T-helper 17 cell (primary cell): ENCODE measurements around the gene PTPN4. TPM values are rescaled to one million over a fixed set of nuclear protein-coding genes. Genes with fewer than 3 reads are reported as not detected.

Experiments used
- ATAC-seq: fragments of 150-1000 bp; cut with Tn5 transposase; 2 replicates; pipeline ENCODE4 v1.10.0; 2021; ENCODE audit warnings: mild to moderate bottlenecking, moderate library complexity
- DNase-seq, 3 donors: peaks; one replicate each; pipeline versions ENCODE4 v3.0.0 to v3.0.0-alpha.2; 2020 to 2021
- H3K9me3 ChIP-seq: one replicate; pipeline ENCODE4 v1.7.0; 2013; ENCODE audit warnings: low read length, mild to moderate bottlenecking; ENCODE audit not compliant: control insufficient read depth, poor library complexity, severe bottlenecking
- H3K27ac Mint-ChIP-seq: one replicate; pipeline ENCODE4 v1.8.0; 2022; ENCODE audit warnings: mild to moderate bottlenecking, moderate library complexity, mixed read lengths
- H3K27me3 Mint-ChIP-seq: one replicate; pipeline ENCODE4 v1.8.0; 2022; ENCODE audit warnings: mixed read lengths
- H3K36me3 Mint-ChIP-seq: one replicate; pipeline ENCODE4 v1.8.0; 2022; ENCODE audit warnings: low read depth, mixed read lengths
- H3K4me1 Mint-ChIP-seq: one replicate; pipeline ENCODE4 v1.8.0; 2022; ENCODE audit warnings: mild to moderate bottlenecking, mixed read lengths
- H3K4me3 Mint-ChIP-seq: one replicate; pipeline ENCODE4 v1.8.0; 2022; ENCODE audit warnings: mild to moderate bottlenecking, moderate library complexity, mixed read lengths
- total RNA-seq, 4 donors: library from RNA in 2 of 4; stranded (reverse) in 2 of 4; gene quantifications; one replicate each; pipeline ENCODE4 v1.2.3 and lab custom pipeline; 2022 to 2026

PTPN4 gene
- total RNA-seq, 2 donors from 2014 or later, result 128 to 149 TPM

DNA sequence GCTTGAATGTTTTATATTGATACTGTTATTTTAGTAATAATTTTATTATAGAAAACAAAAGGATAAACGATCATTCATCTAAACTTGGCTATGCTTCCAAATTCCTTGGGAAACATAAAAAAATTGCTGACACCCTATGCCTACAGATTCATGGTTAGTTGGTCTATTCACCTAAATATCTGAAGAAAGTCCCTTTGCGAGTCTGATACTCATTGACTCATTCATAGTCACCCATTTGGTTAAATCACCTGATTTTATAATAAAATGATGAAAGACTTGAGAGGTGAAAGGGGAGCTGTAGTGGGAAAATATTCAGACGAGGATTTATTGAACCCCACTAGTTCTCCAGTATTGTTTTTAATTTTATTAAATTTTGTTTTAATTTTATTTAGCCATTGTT lies 112.0 kb downstream of the PTPN4 start:
- no peak overlapping the region for H3K27ac Mint-ChIP-seq

DNA sequence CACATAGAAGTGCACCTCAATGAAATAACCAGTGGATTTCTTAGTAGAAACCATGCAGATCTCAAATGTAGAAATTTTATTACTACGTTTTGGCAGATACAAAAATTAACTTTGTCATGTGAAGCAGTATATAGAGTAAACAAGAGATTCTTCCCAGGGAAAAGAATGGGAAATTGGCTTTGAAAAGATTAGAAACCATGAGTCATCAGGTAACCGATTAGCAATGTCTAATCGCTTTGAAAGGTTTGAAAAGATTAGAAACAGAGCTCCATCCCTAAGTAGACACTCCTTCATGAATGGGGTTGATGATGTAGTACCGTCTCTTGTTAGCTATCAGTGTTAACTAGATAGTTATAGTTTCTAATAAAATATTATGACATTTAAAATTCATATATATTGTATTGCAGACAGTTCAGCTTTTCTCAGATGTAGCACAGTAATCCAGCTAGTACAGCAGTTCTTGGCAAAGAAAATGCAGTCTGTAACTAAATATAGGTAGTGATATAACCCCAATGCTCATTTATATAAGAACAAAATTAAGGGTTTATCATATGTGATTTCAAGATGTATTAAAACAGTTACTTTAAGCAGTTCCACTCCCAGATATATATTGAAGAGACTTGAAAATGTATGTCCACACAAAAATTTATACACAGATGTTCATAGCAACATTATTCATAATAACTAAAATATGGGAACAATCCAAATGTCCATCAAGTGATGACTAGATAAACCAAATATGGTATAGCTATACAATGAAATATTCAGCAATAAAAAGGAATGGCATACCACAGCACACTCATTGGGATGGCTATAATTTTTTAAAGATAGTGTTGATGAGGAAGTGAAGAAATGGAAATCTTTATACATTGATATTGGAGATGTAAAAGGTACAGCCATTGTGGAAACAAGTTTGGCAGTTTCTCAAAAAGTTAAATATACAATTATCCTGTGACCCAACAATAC lies 113.9 kb downstream of the PTPN4 start:
- Mint-ChIP-seq H3K27ac (no peak overlapping the region), H3K4me3 (no peak overlapping the region), H3K27me3 (no peaks in the 10 kb centered on the region), H3K4me1 (peaks cover 28% of the 10 kb centered on the region), H3K36me3 (peaks cover 3% of the 10 kb centered on the region)
- no peak for DNase-seq
- no peak for ATAC-seq
- no peaks in the 10 kb centered on the region for H3K9me3 ChIP-seq

More for the DNA sequence above, 112.0 kb downstream of the PTPN4 start:
- peaks cover 37% of the 10 kb centered on the region for H3K4me1 Mint-ChIP-seq
- peaks cover 3% of the 10 kb centered on the region for H3K36me3 Mint-ChIP-seq
- no peak for ATAC-seq
- no peaks in the 10 kb centered on the region for H3K9me3 ChIP-seq
- no peak overlapping the region for H3K4me3 Mint-ChIP-seq
- H3K27me3 Mint-ChIP-seq, result no peaks in the 10 kb centered on the region
- no peak for DNase-seq

DNA sequence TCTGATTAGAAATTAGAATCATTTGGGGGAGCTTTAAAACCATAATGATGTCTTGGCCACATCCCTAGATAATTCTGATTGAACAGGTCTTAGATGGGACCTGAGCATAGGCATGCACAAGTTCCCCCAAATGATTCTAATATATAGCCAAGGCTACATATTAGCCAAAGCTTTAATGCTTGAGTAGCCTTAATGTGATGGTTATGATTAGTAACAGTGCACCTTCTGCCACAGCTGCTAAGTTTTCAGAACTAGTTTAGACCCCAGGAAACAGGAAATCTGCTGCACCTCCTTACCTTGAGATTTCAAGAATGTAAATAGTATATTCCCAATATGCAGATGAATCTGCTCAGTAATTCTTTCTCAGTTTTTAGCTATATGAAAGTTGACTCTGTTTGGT lies 119.8 kb downstream of the PTPN4 start:
- no peak overlapping the region for H3K4me3 Mint-ChIP-seq
- DNase-seq (no peak), ATAC-seq (no peak)
- H3K36me3 Mint-ChIP-seq, result no peaks in the 10 kb centered on the region
- H3K4me1 Mint-ChIP-seq, result peaks cover 16% of the 10 kb centered on the region
- H3K27me3 Mint-ChIP-seq, result no peaks in the 10 kb centered on the region
- H3K9me3 ChIP-seq, result peaks cover 2% of the 10 kb centered on the region
- no peak overlapping the region for H3K27ac Mint-ChIP-seq

GRCh38 chr2:119888680-119889079 lies 129.0 kb downstream of the PTPN4 start:
- DNase-seq (no peak), ATAC-seq (no peak)
- peaks cover 11% of the 10 kb centered on the region for H3K36me3 Mint-ChIP-seq
- H3K4me3 Mint-ChIP-seq, result no peak overlapping the region
- peaks cover 6% of the 10 kb centered on the region for H3K4me1 Mint-ChIP-seq
- H3K27ac Mint-ChIP-seq, result no peak overlapping the region
- peaks cover 3% of the 10 kb centered on the region for H3K9me3 ChIP-seq
- H3K27me3 Mint-ChIP-seq, result no peaks in the 10 kb centered on the region

DNA sequence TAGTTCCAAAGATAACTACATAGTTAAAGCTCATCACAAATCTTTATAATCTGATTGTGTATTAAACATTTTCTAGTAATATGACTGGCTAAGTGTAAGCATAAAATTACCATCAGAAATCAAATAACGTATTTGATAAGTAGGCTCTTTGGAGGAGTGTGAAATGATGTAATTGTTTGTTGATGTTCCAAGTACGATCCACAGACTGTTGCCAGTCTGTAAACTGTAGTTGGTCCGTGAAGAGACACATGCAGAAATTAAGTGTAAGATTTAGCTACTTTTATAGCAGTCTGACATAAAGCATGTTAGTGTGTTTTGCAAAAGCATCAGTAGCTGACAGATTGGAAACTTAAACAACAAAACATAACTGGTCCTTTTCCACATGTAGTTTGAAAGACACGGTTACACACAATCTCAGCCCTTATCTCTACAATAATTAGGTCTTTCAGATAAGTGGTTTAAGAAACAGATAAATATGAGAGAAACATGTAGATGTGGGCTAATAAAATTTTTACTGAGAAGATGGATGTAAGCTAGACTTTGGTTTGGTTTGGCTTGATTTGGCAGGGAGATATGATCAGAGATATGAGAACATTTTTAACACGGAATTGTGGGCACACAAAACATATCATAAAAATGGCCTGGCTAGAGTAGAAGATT lies 138.1 kb downstream of the PTPN4 start:
- Mint-ChIP-seq H3K27ac (no peak overlapping the region), H3K4me1 (no peaks in the 10 kb centered on the region), H3K27me3 (no peaks in the 10 kb centered on the region), H3K36me3 (peaks cover 18% of the 10 kb centered on the region), H3K4me3 (no peak overlapping the region)
- no peak for ATAC-seq
- no peak for DNase-seq
- H3K9me3 ChIP-seq, result no peaks in the 10 kb centered on the region

GRCh38 chr2:119901013-119901412 lies 141.3 kb downstream of the PTPN4 start:
- Mint-ChIP-seq H3K36me3 (peaks cover 20% of the 10 kb centered on the region), H3K27me3 (no peaks in the 10 kb centered on the region), H3K27ac (no peak overlapping the region), H3K4me1 (no peaks in the 10 kb centered on the region), H3K4me3 (no peak overlapping the region)
- no peak for DNase-seq
- H3K9me3 ChIP-seq, result no peaks in the 10 kb centered on the region
- ATAC-seq, result no peak

DNA sequence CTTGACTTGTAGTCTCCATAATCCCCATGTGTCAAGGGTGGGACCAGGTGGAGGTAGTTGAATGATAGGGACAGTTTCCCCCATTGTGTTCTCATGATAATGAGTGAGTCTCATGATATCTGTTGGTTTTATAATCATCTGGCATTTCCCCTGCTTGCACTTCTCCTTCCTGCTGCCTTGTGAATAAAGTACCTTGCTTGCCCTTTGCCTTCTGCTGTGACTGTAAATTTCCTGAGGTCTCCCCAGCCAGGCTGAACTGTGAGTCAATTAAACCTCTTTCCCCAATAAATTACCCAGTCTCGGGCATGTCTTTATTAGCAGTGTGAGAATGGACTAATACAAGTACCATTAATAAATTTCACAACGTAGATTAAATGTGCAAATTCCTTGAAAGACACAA lies 150.8 kb downstream of the PTPN4 start:
- H3K4me3 Mint-ChIP-seq, result no peak overlapping the region
- no peak for ATAC-seq
- no peaks in the 10 kb centered on the region for H3K27me3 Mint-ChIP-seq
- no peaks in the 10 kb centered on the region for H3K9me3 ChIP-seq
- no peak overlapping the region for H3K27ac Mint-ChIP-seq
- H3K36me3 Mint-ChIP-seq, result peaks cover 3% of the 10 kb centered on the region
- H3K4me1 Mint-ChIP-seq, result no peaks in the 10 kb centered on the region
- DNase-seq, result no peak

DNA sequence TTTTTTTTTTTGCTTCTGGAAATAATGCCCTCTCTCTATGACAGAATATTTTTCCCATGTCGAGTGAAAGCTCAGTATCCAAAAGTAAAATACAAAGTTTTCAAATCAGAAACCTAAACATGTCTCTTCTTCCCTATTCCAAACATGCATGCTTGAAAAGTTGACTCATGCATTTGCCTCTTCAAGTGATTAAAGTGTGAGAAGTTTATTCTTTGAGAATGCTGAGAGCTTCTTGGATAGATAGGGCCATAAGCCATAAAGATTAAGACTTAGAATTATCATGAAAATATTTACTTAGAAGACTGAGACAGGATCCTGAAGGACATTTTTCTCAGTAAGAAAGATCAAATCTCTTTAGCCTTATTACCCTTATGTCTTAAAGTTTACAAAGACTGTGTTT lies 154.5 kb downstream of the PTPN4 start:
- peaks cover 4% of the 10 kb centered on the region for H3K9me3 ChIP-seq
- no peak overlapping the region for H3K4me3 Mint-ChIP-seq
- DNase-seq (no peak), ATAC-seq (no peak)
- peaks cover 8% of the 10 kb centered on the region for H3K4me1 Mint-ChIP-seq
- no peak overlapping the region for H3K27ac Mint-ChIP-seq
- no peaks in the 10 kb centered on the region for H3K27me3 Mint-ChIP-seq
- H3K36me3 Mint-ChIP-seq, result peaks cover 3% of the 10 kb centered on the region

GRCh38 chr2:119921825-119922224 lies 162.1 kb downstream of the PTPN4 start:
- no peaks in the 10 kb centered on the region for H3K36me3 Mint-ChIP-seq
- H3K27ac Mint-ChIP-seq, result peak overlapping the region; percentile 70
- H3K9me3 ChIP-seq, result peaks cover 4% of the 10 kb centered on the region
- peaks cover 21% of the 10 kb centered on the region for H3K4me1 Mint-ChIP-seq
- ATAC-seq (no peak), DNase-seq (no peak)
- no peak overlapping the region for H3K4me3 Mint-ChIP-seq
- H3K27me3 Mint-ChIP-seq, result no peaks in the 10 kb centered on the region

DNA sequence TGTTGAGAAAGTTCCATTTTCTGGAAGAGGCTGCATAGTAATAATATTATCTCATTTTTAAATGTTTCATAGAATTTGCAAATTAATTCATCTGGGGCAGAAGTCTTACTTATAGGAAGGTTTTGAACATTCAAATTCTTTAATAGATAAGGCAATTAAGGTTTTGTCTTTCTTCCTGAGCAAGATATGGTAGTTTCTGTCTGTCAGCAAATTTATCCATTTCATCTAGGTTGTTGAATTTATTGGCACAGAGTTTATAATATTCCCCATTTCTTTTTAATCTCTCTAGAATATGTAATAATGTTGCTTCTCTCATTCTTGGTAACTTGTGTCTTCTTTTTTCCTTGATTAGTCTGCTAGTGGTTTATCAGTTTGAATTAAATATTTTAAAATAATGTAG lies 163.0 kb downstream of the PTPN4 start:
- H3K27ac Mint-ChIP-seq, result peak overlapping the region; percentile 70
- H3K4me1 Mint-ChIP-seq, result peaks cover 24% of the 10 kb centered on the region

GRCh38 chr2:119929537-119929936 lies 169.8 kb downstream of the PTPN4 start:
- DNase-seq (no peak), ATAC-seq (peak; percentile 93)

More for the DNA sequence above, 163.0 kb downstream of the PTPN4 start:
- no peaks in the 10 kb centered on the region for H3K9me3 ChIP-seq
- H3K4me3 Mint-ChIP-seq, result no peak overlapping the region
- no peaks in the 10 kb centered on the region for H3K27me3 Mint-ChIP-seq
- H3K36me3 Mint-ChIP-seq, result no peaks in the 10 kb centered on the region
- ATAC-seq, result no peak
- no peak for DNase-seq

GRCh38 chr2:119932809-119933208 lies 173.1 kb downstream of the PTPN4 start:
- no peak for ATAC-seq
- no peaks in the 10 kb centered on the region for H3K9me3 ChIP-seq
- Mint-ChIP-seq H3K27me3 (no peaks in the 10 kb centered on the region), H3K36me3 (peaks cover 11% of the 10 kb centered on the region), H3K4me3 (peak overlapping the region; percentile 67), H3K4me1 (peaks cover 23% of the 10 kb centered on the region), H3K27ac (no peak overlapping the region)
- no peak for DNase-seq

More at GRCh38 chr2:119929537-119929936, 169.8 kb downstream of the PTPN4 start:
- H3K27ac Mint-ChIP-seq, result peak overlapping the region; percentile 97
- no peaks in the 10 kb centered on the region for H3K27me3 Mint-ChIP-seq
- peaks cover 5% of the 10 kb centered on the region for H3K36me3 Mint-ChIP-seq
- peaks cover 34% of the 10 kb centered on the region for H3K4me1 Mint-ChIP-seq
- H3K9me3 ChIP-seq, result no peaks in the 10 kb centered on the region
- H3K4me3 Mint-ChIP-seq, result peak overlapping the region; percentile 81

DNA sequence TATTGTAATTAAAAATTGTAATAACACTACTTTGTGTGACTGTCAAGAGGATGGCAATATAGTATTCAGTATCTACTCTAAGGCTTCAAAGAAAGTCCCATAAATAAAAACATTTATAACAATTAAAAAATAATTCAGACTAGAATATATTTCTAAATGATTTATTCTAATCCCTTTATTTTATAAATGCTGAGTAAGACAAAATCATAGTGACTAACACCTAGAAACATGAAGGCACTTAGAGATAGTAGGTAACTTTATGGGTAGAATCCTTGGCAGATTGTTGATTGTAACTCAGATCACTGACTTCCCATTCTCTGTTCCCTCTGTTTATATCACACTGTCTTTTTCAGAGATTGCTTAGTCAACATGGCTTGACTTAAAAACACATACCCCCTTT lies 174.6 kb downstream of the PTPN4 start:
- DNase-seq (no peak), ATAC-seq (no peak)
- no peaks in the 10 kb centered on the region for H3K9me3 ChIP-seq
- H3K27ac Mint-ChIP-seq, result no peak overlapping the region
- H3K4me1 Mint-ChIP-seq, result peaks cover 23% of the 10 kb centered on the region
- H3K27me3 Mint-ChIP-seq, result no peaks in the 10 kb centered on the region
- H3K4me3 Mint-ChIP-seq, result no peak overlapping the region
- H3K36me3 Mint-ChIP-seq, result peaks cover 11% of the 10 kb centered on the region
